GM12878 (cell line): ENCODE measurements around the gene ANKRD28.
A peak's percentile ranks its signal among the peaks of the same experiment; 100 is the strongest.

Experiments used
- BRCA1 ChIP-seq: IDR thresholded peaks from 2 replicates; pipeline ENCODE4 v1.6.1; 2011; ENCODE audit warnings: low read depth, low read length, improper control_type of control experiment
- CTCF ChIP-seq, 3 experiments: IDR thresholded peaks in 2 of 3; conservative IDR thresholded peaks in 1 of 3; 2 replicates each; pipeline ENCODE4 v1.5.1; 2011; ENCODE audit warnings: low read depth in 3 of 3, low read length in 3 of 3, mild to moderate bottlenecking in 3 of 3, control low read depth in 2 of 3, moderate library complexity in 2 of 3, inconsistent platforms in 1 of 3, mixed read lengths in 1 of 3; ENCODE audit not compliant: control insufficient read depth in 2 of 3, insufficient read depth in 1 of 3; ENCODE audit errors: extremely low read depth in 1 of 3
- EGR1 ChIP-seq, 2 experiments: IDR thresholded peaks; 1 replicate in 1 of 2; 2 replicates in 1 of 2; pipeline ENCODE4 v1.6.1; 2011 to 2012; ENCODE audit warnings: low read depth in 2 of 2, low read length in 2 of 2, borderline replicate concordance in 1 of 2, mild to moderate bottlenecking in 1 of 2, moderate library complexity in 1 of 2
- EZH2 ChIP-seq: IDR thresholded peaks from 2 replicates; pipeline ENCODE4 v1.6.1; 2012; ENCODE audit warnings: low read depth, mild to moderate bottlenecking, control low read depth, inconsistent platforms, low read length, borderline replicate concordance; ENCODE audit not compliant: control insufficient read depth
- FOS ChIP-seq: IDR thresholded peaks from 3 replicates; pipeline ENCODE4 v1.6.1; 2011; ENCODE audit warnings: borderline replicate concordance; ENCODE audit not compliant: insufficient read length; ENCODE audit errors: extremely low read depth
- FOXK2 ChIP-seq: fragments of 450-650 bp; IDR thresholded peaks from 2 replicates; pipeline ENCODE4 v1.6.1; 2017; ENCODE audit warnings: mild to moderate bottlenecking, moderate library complexity
- MYC ChIP-seq: IDR thresholded peaks from 2 replicates; pipeline ENCODE4 v1.6.1; 2011; ENCODE audit warnings: mild to moderate bottlenecking, low read length, moderate library complexity, inconsistent platforms; ENCODE audit not compliant: insufficient read depth, insufficient replicate concordance, insufficient read length, severe bottlenecking
- PKNOX1 ChIP-seq: fragments of 450-650 bp; IDR thresholded peaks from 2 replicates; pipeline ENCODE4 v1.6.1; 2016; ENCODE audit warnings: mild to moderate bottlenecking
- POLR2A ChIP-seq: IDR thresholded peaks from 2 replicates; pipeline ENCODE4 v1.6.1; 2011; ENCODE audit warnings: low read depth, mild to moderate bottlenecking, low read length
- RAD21 ChIP-seq: IDR thresholded peaks from 2 replicates; pipeline ENCODE4 v1.6.1; 2011; ENCODE audit warnings: mild to moderate bottlenecking, low read depth, low read length, moderate library complexity; ENCODE audit not compliant: insufficient read depth
- SMARCA5 ChIP-seq: fragments of 450-650 bp; IDR thresholded peaks from 2 replicates; pipeline ENCODE4 v1.6.1; 2017; ENCODE audit warnings: mild to moderate bottlenecking
- SMC3 ChIP-seq: IDR thresholded peaks from 2 replicates; pipeline ENCODE4 v1.6.1; 2011; ENCODE audit warnings: low read length, improper control_type of control experiment, borderline replicate concordance
- ZBED1 ChIP-seq: IDR thresholded peaks from 2 replicates; pipeline ENCODE4 v1.6.1; 2016; ENCODE audit warnings: borderline replicate concordance
- TF ChIP-seq, protein P1 (sequence below): fragments of 450-650 bp; IDR thresholded peaks from 2 replicates; pipeline ENCODE4 v1.6.1; 2017; ENCODE audit warnings: mild to moderate bottlenecking, low read depth, inconsistent platforms; ENCODE audit not compliant: poor library complexity, severe bottlenecking

DNA sequence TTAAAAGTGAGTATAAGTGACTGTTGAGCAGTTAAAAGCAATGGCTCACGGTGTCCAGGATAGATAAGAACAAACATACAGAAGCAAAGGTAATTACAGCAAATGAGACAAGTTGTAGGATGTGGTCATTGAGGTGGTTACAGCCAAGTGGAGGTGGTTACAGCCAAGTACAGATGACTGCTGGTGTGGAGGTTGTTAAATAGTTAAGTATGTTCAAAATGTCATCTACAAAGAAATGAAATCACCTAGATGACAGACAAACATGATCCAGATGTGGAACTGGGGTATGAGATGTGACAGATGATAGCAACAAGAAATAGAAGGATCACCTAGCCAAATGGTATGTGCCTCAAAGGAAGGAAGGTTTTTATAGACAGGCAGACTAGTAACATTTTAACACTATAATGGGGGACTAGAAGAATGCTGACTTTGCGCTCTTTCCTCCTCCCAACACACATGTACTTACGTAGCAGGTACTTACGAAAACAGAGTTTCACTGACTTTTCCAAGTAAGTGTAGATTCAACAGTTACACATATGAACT lies 6.8 kb upstream of the ANKRD28 start:
- TF ChIP-seq FOS = no peak
- no peak for TF ChIP-seq MYC
- TF ChIP-seq PKNOX1 = peak; percentile 76
- no peak for TF ChIP-seq ZBED1
- TF ChIP-seq POLR2A = no peak
- no peak for TF ChIP-seq CTCF (IDR thresholded peaks at IDR 0.05 in 2 of 3, conservative IDR thresholded peaks at IDR 0.05 in 1 of 3; ENCODE audit: control insufficient read depth in 2 of 3, extremely low read depth in 1 of 3, insufficient read depth in 1 of 3, low read depth in 3 of 3, low read length in 3 of 3)
- peak; percentile 63; the same call in 1 of the 2 replicates for TF ChIP-seq SMARCA5
- TF ChIP-seq, protein P1, sequence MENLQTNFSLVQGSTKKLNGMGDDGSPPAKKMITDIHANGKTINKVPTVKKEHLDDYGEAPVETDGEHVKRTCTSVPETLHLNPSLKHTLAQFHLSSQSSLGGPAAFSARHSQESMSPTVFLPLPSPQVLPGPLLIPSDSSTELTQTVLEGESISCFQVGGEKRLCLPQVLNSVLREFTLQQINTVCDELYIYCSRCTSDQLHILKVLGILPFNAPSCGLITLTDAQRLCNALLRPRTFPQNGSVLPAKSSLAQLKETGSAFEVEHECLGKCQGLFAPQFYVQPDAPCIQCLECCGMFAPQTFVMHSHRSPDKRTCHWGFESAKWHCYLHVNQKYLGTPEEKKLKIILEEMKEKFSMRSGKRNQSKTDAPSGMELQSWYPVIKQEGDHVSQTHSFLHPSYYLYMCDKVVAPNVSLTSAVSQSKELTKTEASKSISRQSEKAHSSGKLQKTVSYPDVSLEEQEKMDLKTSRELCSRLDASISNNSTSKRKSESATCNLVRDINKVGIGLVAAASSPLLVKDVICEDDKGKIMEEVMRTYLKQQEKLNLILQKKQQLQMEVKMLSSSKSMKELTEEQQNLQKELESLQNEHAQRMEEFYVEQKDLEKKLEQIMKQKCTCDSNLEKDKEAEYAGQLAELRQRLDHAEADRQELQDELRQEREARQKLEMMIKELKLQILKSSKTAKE = peak; percentile 67
- no peak for TF ChIP-seq BRCA1
- no peak for TF ChIP-seq EGR1 (IDR thresholded peaks at IDR 0.05; ENCODE audit: borderline replicate concordance in 1 of 2, low read depth in 2 of 2, low read length in 2 of 2)
- TF ChIP-seq SMC3 = no peak
- TF ChIP-seq EZH2 = no peak
- no peak for TF ChIP-seq FOXK2
- no peak for TF ChIP-seq RAD21
